ENCODE measurements around the gene GAPDHS. TPM values are rescaled to one million over a fixed set of nuclear protein-coding genes. Genes with fewer than 3 reads are reported as not detected.

The GAPDHS gene
- total and polyA plus RNA-seq, 2 of the 13 experiments (the other 11 are each of a cell fraction or from before 2014, with no cell fraction given), result not detected

DNA sequence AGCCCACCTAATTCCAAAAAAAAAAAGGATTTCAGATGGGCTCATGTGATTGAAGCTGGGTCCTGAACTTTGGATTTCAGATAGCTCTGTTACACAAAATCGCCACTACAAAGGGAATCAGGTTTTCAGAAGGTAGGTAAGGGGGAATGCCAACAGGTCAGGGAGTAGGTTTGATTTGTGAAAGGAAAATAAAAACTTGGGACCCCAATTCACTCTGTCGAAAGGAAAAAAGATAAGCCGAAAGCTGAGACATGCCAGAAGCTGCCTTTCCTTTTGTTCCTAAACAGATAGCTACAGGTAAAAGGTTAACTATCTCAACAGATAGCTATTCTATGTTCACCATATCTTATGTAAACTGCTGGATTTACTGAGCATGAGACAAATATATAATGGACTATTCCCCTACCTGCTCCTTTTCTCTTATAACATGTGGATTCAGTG lies 47.0 kb upstream of the GAPDHS start (continued):
- TF ChIP-seq, protein P1, sequence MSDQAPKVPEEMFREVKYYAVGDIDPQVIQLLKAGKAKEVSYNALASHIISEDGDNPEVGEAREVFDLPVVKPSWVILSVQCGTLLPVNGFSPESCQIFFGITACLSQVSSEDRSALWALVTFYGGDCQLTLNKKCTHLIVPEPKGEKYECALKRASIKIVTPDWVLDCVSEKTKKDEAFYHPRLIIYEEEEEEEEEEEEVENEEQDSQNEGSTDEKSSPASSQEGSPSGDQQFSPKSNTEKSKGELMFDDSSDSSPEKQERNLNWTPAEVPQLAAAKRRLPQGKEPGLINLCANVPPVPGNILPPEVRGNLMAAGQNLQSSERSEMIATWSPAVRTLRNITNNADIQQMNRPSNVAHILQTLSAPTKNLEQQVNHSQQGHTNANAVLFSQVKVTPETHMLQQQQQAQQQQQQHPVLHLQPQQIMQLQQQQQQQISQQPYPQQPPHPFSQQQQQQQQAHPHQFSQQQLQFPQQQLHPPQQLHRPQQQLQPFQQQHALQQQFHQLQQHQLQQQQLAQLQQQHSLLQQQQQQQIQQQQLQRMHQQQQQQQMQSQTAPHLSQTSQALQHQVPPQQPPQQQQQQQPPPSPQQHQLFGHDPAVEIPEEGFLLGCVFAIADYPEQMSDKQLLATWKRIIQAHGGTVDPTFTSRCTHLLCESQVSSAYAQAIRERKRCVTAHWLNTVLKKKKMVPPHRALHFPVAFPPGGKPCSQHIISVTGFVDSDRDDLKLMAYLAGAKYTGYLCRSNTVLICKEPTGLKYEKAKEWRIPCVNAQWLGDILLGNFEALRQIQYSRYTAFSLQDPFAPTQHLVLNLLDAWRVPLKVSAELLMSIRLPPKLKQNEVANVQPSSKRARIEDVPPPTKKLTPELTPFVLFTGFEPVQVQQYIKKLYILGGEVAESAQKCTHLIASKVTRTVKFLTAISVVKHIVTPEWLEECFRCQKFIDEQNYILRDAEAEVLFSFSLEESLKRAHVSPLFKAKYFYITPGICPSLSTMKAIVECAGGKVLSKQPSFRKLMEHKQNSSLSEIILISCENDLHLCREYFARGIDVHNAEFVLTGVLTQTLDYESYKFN (CRISPR knock-in tag; conservative IDR thresholded peaks at IDR 0.05), result peak; percentile 85
- TF ChIP-seq ZNF124 (CRISPR knock-in tag; IDR thresholded peaks at IDR 0.05), result no peak
- no peak for TF ChIP-seq ZNF354B (CRISPR knock-in tag; IDR thresholded peaks at IDR 0.05)
- TF ChIP-seq, protein P2, sequence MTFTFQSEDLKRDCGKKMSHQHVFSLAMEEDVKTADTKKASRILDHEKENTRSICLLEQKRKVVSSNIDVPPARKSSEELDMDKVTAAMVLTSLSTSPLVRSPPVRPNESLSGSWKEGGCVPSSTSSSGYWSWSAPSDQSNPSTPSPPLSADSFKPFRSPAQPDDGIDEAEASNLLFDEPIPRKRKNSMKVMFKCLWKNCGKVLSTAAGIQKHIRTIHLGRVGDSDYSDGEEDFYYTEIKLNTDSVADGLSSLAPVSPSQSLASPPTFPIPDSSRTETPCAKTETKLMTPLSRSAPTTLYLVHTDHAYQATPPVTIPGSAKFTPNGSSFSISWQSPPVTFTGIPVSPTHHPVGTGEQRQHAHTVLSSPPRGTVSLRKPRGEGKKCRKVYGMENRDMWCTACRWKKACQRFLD (CRISPR knock-in tag; IDR thresholded peaks at IDR 0.05; ENCODE audit: borderline replicate concordance), result no peak
- TF ChIP-seq MIER2 (CRISPR knock-in tag; IDR thresholded peaks at IDR 0.05), result no peak
- TF ChIP-seq CSRNP2 (CRISPR knock-in tag; conservative IDR thresholded peaks at IDR 0.05; ENCODE audit: low read depth), result no peak
- TF ChIP-seq SMAD3 (CRISPR knock-in tag; IDR thresholded peaks at IDR 0.05), result no peak
- TF ChIP-seq ZGPAT (CRISPR knock-in tag; IDR thresholded peaks at IDR 0.05), result no peak
- no peak for TF ChIP-seq MED13 (CRISPR knock-in tag; IDR thresholded peaks at IDR 0.05)
- no peak for TF ChIP-seq PAF1 (CRISPR knock-in tag; IDR thresholded peaks at IDR 0.05)
- TF ChIP-seq NBN (conservative IDR thresholded peaks at IDR 0.05), result no peak
- TF ChIP-seq GATAD2A (CRISPR knock-in tag; IDR thresholded peaks at IDR 0.05), result 0 out of 2 replicates have a peak, but pooled peaks have one; percentile 27
- no peak for TF ChIP-seq KLF6 (CRISPR knock-in tag; IDR thresholded peaks at IDR 0.05)
- TF ChIP-seq ZFAT (CRISPR knock-in tag; conservative IDR thresholded peaks at IDR 0.05), result no peak
- no peak for TF ChIP-seq TFAP4 (IDR thresholded peaks at IDR 0.05; ENCODE audit: borderline replicate concordance, low read depth)
- TF ChIP-seq, protein P3, sequence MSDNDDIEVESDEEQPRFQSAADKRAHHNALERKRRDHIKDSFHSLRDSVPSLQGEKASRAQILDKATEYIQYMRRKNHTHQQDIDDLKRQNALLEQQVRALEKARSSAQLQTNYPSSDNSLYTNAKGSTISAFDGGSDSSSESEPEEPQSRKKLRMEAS (IDR thresholded peaks at IDR 0.05), result no peak
- no peak for TF ChIP-seq ZSCAN30 (CRISPR knock-in tag; IDR thresholded peaks at IDR 0.05)
- TF ChIP-seq JUN (CRISPR knock-in tag; IDR thresholded peaks at IDR 0.05), result 0 out of 2 replicates have a peak, but pooled peaks have one; percentile 26
- no peak for TF ChIP-seq ZNF232 (CRISPR knock-in tag; IDR thresholded peaks at IDR 0.05; ENCODE audit: borderline replicate concordance)
- 0 out of 2 replicates have a peak, but pooled peaks have one; percentile 12 for TF ChIP-seq PATZ1 (CRISPR knock-in tag; IDR thresholded peaks at IDR 0.05)
